Urothelium cell line (cell line): ENCODE measurements around the gene ANGPTL8.

Source experiments
- DNase-seq: peaks from one replicate; pipeline ENCODE4 v3.0.0; 2011; ENCODE audit warnings: low spot score, mixed read lengths
- FAIRE-seq: peaks from 2 replicates; lab custom pipeline; 2011; peaks lifted over from hg19 to GRCh38; lab: Jason Lieb, UNC

Gene ANGPTL8

DNA sequence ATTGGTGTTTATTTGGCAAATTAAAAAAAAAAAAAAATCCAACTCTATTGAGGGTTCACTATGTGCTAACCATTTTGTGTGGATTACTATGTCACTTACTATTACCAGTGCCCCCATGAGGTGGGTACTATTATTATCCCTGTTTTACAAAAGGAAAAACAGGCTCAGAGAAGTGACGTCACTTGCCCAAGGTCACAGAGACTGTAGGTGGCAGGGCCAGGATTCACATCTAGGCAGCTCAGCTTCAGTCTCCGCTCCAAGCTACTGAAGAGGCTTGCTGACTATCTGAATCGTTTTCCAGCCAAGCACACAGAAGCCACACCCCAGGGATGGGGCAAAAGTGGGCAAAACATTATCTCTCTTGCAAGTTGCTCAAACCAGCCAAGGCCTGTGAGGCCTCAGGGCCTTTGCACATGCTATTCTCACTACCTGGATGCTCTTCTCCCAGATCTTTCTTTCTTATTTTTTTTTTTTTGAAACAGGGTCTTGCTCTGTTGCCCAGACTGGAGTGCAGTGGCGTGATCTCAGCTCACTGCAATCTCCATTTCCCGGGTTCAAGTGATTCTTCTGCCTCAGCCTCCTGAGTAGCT lies 4.8 kb upstream of the ANGPTL8 start:
- DNase-seq (no peak), FAIRE-seq (no peak)

DNA sequence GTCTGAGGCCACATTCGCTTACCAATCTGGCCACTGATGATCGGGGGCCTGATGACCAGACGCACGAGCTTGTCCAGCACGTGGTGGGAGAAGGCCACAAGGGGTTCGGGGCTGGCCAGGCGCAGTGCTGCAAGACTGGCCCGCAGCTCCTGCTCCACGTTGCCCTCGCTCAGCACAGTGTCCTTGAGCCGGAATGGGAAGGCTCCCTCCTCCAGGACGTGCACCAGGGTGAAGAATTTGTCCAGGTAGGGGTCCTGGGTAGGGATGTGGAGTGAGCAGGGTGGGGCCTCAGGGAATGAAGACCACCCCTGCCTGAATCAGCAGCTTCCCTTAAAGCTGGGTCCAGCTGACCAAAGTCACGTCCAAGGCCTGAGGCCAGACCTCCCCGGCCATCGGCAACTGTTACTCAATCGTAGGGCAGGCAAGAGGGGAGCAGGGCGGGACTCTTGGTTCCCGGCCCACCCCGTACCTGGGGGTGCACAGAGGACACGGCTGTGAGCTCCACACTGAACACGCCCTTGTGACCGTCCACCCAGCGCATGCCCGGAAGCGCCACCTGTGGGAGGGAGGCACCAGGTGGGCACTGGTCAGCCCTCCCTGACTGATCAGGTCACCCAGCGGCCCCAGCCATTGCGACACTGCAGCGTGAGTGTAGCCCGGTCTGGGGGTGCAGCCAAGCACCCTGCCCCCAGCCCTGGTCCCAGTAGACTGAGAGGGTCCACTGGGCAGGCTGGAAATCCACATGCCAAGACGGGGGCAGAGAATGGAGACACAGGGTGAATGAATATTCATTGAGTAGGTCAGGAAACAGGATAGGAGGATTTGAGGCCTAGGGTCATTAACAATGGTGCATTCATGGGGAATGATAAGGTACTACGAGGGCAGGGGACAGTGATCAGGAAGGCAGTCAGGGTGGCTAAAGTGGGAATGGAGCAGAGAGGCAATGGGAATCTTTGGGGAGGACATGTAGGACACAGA lies 2.8 kb upstream of the ANGPTL8 start:
- DNase-seq = no peak
- FAIRE-seq = no peak

DNA sequence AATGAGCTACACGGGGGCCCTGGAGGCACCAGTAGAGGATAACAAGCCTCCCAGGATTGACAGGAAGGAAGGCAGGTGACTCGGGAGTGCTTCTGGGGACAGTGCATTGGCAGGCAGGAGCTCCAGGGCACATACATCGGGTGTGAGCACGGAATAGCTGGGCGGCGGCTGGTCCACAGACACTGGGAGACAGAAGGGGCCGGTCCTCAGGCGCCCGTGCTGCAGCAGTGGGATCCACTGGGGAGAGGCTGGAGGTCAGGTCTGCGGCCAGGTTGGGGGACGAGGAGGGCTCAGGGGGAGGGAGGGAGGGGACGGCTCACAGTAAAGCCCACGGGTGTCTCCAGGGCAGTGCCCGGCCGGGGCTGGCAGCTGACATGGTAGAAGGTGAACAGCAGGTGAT lies 2.1 kb upstream of the ANGPTL8 start:
- FAIRE-seq (no peak), DNase-seq (no peak)

DNA sequence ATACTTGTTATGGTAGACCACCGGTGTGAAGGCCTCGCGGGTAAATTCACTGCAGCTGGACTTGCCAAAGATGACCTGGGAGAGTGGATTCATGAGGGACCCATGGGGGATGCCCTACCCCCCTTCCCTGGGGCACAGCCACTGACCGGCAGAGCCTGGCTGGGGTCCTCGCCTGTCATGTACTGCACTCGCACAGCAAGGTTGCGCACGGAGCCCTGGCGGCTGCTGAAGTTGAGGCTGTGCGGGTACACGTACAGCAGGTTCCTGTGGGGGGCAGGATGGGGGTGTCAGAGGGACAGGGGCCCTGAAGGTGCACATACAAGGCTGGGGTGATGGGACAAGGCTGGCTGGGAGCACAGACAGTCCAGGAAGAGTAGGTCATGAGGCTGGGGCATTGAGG lies 1.4 kb upstream of the ANGPTL8 start:
- FAIRE-seq = no peak

DNA sequence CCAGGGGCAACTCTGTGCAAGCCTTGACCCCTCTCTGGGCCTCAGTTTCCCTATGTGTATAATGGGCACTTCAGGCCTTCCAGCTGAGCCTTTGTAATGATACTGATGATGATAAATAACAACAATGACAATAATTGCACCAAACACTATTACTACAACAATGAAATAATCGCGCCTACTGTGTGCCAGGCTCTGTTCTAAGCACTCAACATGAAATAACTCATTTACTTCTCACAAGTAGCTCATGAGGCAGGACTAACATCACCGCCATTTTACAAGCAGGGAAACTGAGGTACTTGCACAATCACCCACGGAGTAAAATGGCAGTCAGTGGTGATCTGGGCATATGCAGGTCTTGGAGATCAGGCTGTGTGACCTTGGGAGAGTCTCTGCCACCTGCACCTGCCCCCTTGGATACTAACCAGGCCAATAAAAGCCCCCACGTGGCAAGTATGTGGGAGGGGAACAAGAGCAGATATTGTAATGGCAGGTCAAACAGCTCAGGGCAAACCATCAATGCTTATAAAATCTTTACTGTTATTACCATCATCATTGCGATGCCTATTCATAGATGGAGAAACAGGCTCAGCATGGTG lies 540 bp upstream of the ANGPTL8 start:
- no peak for DNase-seq
- no peak for FAIRE-seq

More for the DNA sequence above, 1.4 kb upstream of the ANGPTL8 start:
- no peak for DNase-seq

DNA sequence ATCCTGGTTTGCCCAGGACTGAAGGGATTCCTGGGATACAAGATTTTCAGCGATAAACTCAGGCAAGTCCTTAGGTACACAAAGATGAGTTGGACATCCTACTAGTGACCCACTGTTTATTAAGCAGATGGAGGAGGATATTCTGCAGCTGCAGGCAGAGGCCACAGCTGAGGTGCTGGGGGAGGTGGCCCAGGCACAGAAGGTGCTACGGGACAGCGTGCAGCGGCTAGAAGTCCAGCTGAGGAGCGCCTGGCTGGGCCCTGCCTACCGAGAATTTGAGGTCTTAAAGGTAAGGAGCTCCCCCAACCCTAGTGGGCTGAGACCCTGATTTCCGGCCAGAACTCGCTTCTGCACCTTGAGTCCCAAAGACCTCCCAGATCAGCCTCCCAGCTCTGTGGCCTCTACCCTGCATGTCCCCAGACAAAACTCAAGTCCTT lies 607 bp downstream of the ANGPTL8 start:
- no peak for DNase-seq
- FAIRE-seq = no peak

DNA sequence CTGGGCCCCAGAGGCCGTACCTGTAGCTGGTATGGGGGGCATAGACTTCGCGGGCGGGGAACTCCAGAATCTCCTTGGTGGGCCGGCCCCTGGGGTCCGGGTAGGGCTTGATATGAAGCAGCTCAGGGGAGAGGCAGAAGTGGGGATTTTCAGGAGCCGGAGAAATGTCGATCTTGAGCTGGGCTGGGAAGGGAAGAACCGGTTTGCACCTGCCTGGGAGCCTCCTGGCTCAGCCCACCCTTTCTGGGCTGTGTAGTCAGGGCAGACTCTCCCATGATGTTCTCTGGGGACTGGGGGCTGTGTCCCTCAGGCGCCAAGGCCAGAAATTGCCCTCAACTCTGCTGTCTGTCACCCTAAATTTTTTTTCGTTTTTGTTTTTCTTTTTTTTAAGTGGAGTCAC lies 2.6 kb downstream of the ANGPTL8 start:
- DNase-seq (no peak), FAIRE-seq (no peak)

DNA sequence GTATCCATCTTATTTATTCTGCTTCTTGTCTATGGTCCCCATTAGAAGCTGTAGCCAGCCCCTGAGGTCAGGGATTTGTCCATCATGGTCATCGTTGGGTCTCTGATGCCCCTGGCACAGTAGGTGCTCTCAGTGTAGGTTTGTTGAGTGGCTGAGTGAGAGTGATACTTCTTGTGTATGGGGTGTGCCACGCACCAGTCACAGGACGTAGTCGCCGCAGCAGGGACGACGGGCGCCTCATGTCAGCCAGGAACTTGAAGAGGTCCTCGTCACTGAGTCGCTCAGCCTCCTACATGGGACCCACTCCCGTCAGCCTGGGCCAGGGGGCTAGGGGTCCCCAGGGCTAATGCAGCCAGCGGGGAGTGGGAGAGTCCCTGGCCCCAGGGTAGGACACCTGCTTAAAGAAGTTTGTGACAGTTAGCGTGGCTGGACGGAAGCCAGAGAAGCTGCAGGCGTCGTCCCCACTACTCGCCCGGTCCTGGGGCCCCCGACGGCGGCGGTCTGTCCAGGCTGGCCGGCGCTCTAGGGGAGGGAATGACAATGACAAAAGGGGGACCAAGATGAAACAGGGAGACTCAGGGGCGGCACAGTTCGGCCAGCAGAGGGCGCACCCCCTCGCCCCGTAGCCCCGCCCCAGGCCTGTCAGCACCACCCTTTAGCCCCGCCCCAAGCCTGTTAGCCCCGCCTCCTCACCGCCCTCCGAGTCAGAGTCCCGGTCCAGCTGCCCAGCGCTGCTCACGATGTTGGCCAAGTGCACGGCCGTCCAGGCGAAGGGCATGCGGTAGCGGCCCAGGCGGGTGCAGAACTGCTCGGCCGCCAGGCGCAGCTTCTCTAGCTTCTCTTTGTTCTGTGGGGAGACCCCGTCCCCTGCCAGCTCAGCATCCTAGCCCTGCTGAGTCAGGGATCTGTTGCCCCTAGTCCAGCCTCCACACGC lies 3.7 kb downstream of the ANGPTL8 start:
- peak; percentile 42 for FAIRE-seq
- DNase-seq = peak; percentile 89

DNA sequence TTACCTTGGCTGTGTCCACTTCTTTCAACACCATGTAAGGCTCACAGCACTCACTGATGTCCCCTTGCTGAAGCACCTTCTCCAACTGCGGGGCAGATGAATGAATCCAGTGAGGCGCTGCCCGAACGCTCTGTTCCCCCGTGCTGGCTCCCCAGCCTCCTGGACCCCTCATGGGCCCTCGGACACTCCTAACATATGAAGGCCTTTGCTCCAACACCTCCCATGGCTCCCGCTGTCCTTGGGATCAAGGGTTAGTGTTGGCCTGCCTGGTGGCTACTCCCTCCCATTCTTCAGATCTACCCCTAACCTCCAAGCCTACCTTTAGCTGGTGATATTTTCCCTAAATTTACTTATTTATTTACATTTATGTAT lies 4.4 kb downstream of the ANGPTL8 start:
- no peak for DNase-seq
- FAIRE-seq = no peak

DNA sequence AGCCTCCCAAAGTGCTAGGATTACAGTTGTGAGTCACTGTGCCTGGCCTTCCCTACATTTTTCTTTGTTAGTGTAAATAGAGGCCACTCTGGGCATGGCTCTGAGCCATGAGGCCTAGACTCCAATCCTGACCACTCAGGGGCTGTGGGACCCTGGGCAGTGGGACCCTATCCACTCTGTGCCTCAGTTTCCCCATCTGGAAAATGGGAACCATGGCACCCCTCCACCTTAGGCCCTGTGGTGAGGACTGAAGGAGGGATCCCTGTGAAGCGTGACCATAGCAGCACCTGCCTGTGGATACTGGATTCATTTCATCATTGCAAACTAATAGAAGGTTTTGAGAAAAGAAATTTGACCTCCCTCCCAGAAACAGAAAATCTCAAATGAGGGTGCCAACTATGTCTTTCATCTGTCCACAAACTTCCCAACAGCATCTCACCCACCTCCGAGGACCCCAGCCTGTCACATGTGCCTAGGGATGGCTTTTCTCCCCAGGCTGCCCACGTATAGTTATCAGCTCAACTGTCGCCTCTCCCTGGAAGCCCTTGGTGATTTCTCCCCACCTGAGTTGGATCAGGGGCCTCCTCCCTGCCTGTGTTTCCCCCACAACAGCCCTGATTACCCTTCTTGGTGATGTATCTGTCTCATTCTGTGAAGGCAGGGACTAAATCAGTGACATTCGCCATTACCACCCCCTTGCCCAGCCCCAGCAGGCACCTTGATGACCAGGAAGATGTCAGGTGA lies 5.6 kb downstream of the ANGPTL8 start:
- no peak for DNase-seq
- FAIRE-seq = no peak

DNA sequence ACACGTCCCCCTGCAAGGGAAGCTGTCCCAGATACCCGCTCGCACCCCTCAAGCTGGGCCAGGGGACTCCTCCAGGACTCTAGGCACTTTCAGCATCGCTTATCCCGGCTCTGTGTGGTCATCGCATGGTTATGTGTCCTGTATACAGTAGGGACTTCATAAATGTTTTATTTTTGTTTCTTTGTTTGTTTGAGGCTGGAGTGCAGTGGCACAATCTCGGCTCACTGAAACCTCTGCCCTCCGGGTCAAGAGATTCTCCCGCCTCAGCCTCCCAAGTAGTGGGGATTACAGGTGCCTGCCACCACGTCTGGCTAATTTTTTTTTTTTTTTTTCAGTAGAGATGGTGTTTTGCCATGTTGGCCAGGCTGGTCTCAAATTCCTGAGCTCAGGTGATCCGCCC lies 7.5 kb downstream of the ANGPTL8 start:
- FAIRE-seq (no peak), DNase-seq (no peak)

DNA sequence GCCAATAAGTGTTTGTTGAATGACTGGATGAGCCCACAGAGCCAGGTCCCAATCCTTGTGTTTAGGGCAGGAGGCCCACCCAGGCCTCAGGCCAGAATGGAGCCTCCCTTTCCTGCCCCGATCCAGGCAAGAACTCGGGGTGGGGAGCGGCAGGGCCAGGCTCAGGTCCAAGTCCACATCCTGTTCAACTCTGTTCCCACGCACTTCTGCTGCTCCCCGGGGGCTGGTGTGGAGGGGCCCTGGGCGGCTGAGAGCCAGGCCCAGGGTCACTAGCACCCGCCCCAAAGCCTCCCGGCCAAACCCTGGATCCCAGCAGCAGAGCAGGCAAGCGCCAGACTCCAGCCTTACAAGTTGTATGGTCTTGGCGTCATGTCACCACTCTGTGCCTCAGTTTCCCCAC lies 8.0 kb downstream of the ANGPTL8 start:
- FAIRE-seq = no peak
- DNase-seq = no peak

DNA sequence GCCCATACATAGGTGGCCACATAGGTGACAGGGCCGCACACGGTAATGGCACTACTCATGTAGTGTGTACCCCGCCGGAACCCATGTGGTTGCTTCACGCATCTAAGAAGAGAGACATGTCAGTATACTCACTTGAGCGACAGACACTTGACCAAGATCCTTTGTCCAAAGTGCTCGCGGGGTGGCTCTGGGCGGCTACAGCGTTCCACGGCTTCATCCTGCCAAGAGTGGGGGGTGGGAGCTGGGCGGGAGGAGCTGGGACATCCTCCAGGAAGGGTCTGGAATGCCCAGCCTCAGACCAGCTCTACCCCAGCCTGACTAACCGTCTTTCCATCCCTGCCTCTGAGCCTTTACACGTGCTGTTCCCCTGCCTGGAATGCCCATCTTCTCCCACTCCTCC lies 8.5 kb downstream of the ANGPTL8 start:
- DNase-seq (no peak), FAIRE-seq (no peak)

DNA sequence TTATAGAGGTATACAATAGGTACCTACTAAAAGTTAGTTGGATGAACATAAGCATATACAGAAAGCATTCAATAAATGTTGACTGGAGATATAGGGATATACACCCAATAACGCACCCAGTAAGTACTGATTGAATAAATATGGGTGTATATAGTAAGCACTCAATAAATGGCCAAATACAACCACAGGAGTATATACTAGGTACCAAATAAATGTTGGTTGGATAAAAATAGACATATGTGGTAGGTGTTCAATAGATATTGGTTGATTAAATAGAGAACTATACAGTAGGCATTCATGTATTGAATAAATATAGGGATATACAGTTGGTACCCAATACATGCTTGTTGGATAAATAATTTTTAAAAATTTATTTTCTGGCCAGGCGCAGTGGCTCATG lies 9.4 kb downstream of the ANGPTL8 start:
- no peak for FAIRE-seq
- no peak for DNase-seq

DNA sequence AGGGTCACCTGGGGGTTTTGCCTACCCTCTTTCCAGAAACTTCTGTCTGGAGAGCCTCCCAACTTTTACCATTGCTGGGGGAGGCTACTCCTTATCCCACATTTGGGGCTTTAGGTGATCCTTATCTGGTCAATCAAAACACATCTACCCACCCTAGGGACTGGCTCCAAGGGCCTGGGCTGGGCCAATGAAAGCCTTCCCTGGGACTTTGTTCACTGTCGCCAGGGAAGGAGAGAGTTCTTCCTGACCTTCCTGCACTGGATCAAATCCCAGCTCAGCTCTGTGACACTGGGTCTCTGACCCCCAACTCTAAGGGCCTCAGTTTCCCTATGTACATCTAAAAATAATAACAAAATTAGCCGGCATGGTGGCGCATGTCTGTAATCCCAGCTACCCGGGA lies 11.8 kb downstream of the ANGPTL8 start:
- DNase-seq (no peak), FAIRE-seq (no peak)

DNA sequence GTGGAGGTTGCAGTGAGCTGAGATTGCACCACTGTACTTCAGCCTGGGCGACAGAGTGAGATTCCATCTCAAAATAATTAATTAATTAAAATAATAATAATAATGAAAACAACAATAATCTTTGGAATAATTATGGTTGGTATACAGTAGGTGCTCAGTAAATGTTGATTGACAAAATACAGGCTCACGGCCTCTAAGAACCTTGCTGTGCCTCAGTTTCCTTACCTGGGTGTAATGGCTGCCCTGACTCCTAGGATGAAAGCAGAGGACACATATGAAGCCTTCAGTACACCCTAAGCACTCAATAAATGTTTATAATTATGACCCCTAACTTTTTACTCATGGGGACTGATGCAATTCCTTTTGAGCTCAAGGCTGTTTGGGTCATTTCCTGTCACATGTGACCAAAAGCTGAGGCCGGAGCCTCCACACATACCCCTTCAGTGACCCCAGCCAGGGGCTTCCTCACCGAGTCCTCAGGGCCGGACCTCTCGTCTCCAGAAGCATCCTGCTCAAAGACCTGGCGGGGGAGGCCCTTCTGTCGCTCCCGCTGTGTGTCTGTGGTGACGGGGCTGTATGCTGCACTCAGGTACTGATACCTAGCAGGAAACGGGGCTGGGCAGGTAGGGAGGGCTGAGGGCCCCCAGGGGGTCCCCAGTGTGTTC lies 12.4 kb downstream of the ANGPTL8 start:
- FAIRE-seq = no peak
- no peak for DNase-seq

DNA sequence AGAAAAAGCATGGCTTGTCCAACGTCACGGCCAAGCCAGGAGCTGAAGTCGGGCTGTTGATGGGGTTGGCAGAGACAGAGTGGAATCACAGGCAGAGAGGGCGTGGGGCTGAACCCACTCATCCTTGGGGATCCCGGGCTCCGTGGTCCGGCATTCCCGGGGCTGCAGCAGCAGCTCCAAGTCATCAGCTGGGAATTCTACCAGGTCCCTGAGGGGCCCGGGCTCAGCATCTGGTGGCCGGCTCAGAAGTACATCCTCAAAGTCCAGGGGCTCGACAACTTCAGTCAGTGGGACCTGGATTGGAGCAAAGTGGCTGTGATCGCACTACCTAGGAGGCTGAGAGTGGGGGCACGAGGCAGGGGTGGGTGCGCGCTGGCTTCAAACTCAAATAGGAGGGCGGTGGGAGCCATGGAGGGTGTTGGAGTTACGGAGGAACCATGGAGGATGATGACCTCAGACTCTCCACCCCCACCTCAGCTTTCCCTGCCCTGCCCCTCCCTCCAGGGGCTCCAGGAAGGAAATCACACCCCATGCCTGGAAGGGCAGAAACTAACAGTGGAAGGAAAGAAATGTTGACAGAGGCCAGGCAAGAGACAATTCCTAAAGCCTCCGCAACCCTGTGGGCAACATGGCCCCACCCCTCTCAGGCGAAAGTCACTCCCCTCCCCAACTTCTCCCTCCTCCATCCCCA lies 13.4 kb downstream of the ANGPTL8 start:
- no peak for DNase-seq
- no peak for FAIRE-seq

DNA sequence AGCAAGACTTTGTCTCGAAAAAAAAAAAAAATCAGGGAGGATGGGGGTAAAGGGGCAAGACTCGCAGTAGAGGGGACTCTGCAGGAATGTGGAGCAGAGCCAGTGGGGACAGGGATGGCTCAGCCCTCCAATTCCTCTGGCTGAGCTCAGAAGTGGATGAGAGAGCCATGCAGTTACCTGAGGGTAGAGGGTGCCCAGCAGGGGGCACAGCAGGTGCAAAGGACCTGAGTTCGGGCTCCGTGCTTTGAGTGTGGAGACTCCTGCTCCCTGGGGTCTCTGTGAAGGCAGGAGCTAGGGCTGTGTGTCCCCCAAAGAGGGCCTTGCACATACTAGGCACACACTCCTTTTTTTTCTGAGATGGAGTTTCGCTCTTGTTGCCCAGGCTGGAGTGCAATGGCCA lies 15.2 kb downstream of the ANGPTL8 start:
- FAIRE-seq (no peak), DNase-seq (no peak)

DNA sequence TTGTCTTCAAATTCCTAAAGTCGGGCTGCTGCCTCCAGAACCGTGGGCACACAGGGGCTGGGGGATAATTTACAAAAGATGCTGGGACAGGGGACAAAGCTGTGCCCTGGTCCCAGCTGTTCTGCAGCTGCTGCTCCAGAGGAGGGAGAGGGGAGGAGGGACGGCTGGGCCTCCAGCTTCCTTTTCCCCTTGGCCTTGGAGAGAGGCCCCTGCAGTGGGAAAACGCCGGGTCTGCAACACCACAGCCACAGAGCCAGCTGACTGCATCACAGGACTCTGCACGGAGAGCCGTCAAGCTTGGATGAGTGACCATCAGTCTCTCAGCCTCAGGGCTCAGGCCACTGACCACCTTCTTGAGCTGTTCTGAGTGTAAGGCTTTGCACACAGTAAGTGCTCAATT lies 16.8 kb downstream of the ANGPTL8 start:
- DNase-seq (no peak), FAIRE-seq (no peak)
